Trophoblast cell (in vitro differentiated cells and primary cell): ENCODE data around the gene MYH9.

Experiments
- DNase-seq, 2 donors: peaks; one replicate each; pipeline ENCODE4 v3.0.0-alpha.2; 2016
- H2AFZ ChIP-seq: 2 replicates; pipeline ENCODE4 v1.6.1; 2013; ENCODE audit warnings: low read length, moderate library complexity, mild to moderate bottlenecking; ENCODE audit not compliant: insufficient read depth, poor library complexity
- H2AK5ac ChIP-seq: 2 replicates; pipeline ENCODE4 v1.6.1; 2013; ENCODE audit warnings: mild to moderate bottlenecking, low read length
- H2BK120ac ChIP-seq: 2 replicates; pipeline ENCODE4 v1.6.1; 2013; ENCODE audit warnings: low read length, mild to moderate bottlenecking, moderate library complexity; ENCODE audit not compliant: insufficient read depth, poor library complexity
- H2BK12ac ChIP-seq: 2 replicates; pipeline ENCODE4 v1.6.1; 2013; ENCODE audit warnings: mild to moderate bottlenecking, low read length, moderate library complexity
- H2BK5ac ChIP-seq: 2 replicates; pipeline ENCODE4 v1.6.1; 2013; ENCODE audit warnings: low read length, low read depth, moderate library complexity, mild to moderate bottlenecking; ENCODE audit not compliant: poor library complexity
- H3K14ac ChIP-seq: 2 replicates; pipeline ENCODE4 v1.6.1; 2013; ENCODE audit warnings: mild to moderate bottlenecking, low read length
- H3K18ac ChIP-seq: 2 replicates; pipeline ENCODE4 v1.6.1; 2013; ENCODE audit warnings: mild to moderate bottlenecking, low read length
- H3K23ac ChIP-seq: 2 replicates; pipeline ENCODE4 v1.6.1; 2013; ENCODE audit warnings: low read length
- H3K27ac ChIP-seq: 2 replicates; pipeline ENCODE4 v1.5.1; 2013; ENCODE audit warnings: low read depth, mild to moderate bottlenecking, inconsistent platforms, low read length, moderate library complexity
- H3K27me3 ChIP-seq: 2 replicates; pipeline ENCODE4 v1.6.1; 2013; ENCODE audit warnings: inconsistent platforms, mild to moderate bottlenecking, low read length, moderate library complexity; ENCODE audit not compliant: insufficient read depth
- H3K36me3 ChIP-seq, 2 experiments: 1 replicate in 1 of 2; 2 replicates in 1 of 2; pipeline ENCODE4 v1.6.1; 2013; ENCODE audit warnings: low read length in 2 of 2, mild to moderate bottlenecking in 2 of 2, moderate library complexity in 1 of 2; ENCODE audit not compliant: insufficient read depth in 2 of 2, control insufficient read depth in 1 of 2
- H3K4ac ChIP-seq: 2 replicates; pipeline ENCODE4 v1.6.1; 2013; ENCODE audit warnings: low read depth, mild to moderate bottlenecking, low read length, moderate library complexity
- H3K4me1 ChIP-seq, 2 experiments: 1 replicate in 1 of 2; 2 replicates in 1 of 2; pipeline ENCODE4 v1.6.1; 2013; ENCODE audit warnings: low read length in 2 of 2, mild to moderate bottlenecking in 2 of 2, moderate library complexity in 1 of 2; ENCODE audit not compliant: insufficient read depth in 2 of 2, control insufficient read depth in 1 of 2
- H3K4me2 ChIP-seq: 2 replicates; pipeline ENCODE4 v1.6.1; 2013; ENCODE audit warnings: inconsistent platforms, mild to moderate bottlenecking, low read length, moderate library complexity
- H3K4me3 ChIP-seq: 2 replicates; pipeline ENCODE4 v1.5.1; 2013; ENCODE audit warnings: mild to moderate bottlenecking, low read depth, low read length, inconsistent platforms
- H3K79me1 ChIP-seq: one replicate; pipeline ENCODE4 v1.6.1; 2013; ENCODE audit warnings: low read length
- H3K79me2 ChIP-seq: 2 replicates; pipeline ENCODE4 v1.6.1; 2013; ENCODE audit warnings: low read length, mild to moderate bottlenecking; ENCODE audit not compliant: control insufficient read depth, insufficient read depth, poor library complexity
- H3K9ac ChIP-seq: 2 replicates; pipeline ENCODE4 v1.6.1; 2013; ENCODE audit warnings: mild to moderate bottlenecking, low read length
- H3K9me3 ChIP-seq: 2 replicates; pipeline ENCODE4 v1.6.1; 2013; ENCODE audit warnings: low read depth, mild to moderate bottlenecking, control low read depth, inconsistent platforms, low read length; ENCODE audit not compliant: insufficient read depth
- H4K12ac ChIP-seq: 2 replicates; pipeline ENCODE4 v1.6.1; 2013; ENCODE audit warnings: low read depth, mild to moderate bottlenecking, low read length, moderate library complexity
- H4K8ac ChIP-seq: 2 replicates; pipeline ENCODE4 v1.6.1; 2013; ENCODE audit warnings: low read depth, mild to moderate bottlenecking, low read length, moderate library complexity
- H4K91ac ChIP-seq: one replicate; pipeline ENCODE4 v1.6.1; 2013; ENCODE audit warnings: low read depth, mild to moderate bottlenecking, low read length, moderate library complexity
- WGBS: extraction: QIAGEN DNeasy Blood & Tissue Kit; methylation state at CpG from one replicate; pipeline ENCODE4 v1.1.7; 2013; ENCODE audit warnings: missing lambda C conversion rate; ENCODE audit not compliant: insufficient read length, insufficient coverage; ENCODE audit errors: extremely low coverage; 5-methylcytosine and 5-hydroxymethylcytosine counted together

Gene MYH9

DNA sequence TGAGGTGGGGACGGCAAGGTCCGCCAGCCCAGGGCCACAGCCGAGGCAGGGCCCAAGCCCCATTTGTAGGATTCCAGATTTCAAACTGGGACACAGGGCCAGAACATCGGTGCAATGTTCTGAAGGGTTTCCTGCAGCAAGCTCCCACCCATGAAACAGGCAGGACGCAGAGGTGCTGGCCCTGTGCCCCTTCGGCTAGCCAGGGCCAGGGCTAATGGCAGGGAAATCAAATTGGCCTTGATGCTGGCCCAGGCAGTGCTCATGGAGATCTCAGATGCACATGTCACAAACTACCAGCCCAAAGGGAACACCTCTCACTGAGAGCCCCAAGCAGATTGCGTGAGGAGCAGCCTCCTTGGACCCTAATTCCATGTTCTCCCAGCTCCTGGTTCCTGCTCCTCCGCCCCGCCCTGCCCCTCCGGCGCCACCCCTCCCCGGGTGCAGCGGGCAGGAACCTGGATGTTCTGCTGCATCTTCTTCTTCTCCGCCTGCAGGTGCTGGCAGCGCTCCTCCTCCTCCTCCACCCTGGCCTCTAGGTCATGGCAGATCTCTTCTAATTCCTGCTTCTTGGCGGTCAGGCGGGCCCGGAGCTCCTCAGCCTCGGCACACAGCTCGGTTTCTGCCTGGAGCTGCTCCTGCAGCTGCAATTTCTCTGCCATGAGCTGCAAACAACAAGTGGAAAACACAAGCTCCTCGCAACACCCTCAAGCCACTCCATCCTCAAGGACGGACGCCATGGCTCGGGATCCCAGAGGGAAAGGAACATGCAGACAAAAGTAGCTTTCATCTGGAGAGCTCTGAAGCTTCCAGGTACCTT, 87.2 kb downstream of the MYH9 start:
- Histone ChIP-seq H3K4me2 (no peak overlapping the region), H3K18ac (no peak overlapping the region), H3K4me3 (no peak overlapping the region), H3K79me1 (no peaks in the 10 kb centered on the region), H4K12ac (no peak overlapping the region), H4K91ac (no peak overlapping the region), H2BK120ac (no peak overlapping the region), H2AK5ac (no peak overlapping the region), H3K4ac (no peak overlapping the region), H3K4me1 (no peaks in the 10 kb centered on the region), H2BK12ac (no peak overlapping the region), H3K9ac (no peak overlapping the region), H3K9me3 (peaks cover 1% of the 10 kb centered on the region), H3K27ac (no peak overlapping the region), H3K14ac (no peak overlapping the region), H3K79me2 (no peaks in the 10 kb centered on the region), H3K23ac (no peak overlapping the region), H2AFZ (no peak overlapping the region), H3K27me3 (no peaks in the 10 kb centered on the region), H2BK5ac (no peak overlapping the region), H4K8ac (no peak overlapping the region), H3K36me3 (peaks cover 87 to 95% of the 10 kb centered on the region in 2 experiments)
- no CpG with 5 or more reads among the region's 24 CpGs for WGBS
- no peak for DNase-seq

GRCh38 chr22:36299911-36300310, 87.9 kb downstream of the MYH9 start:
- no peaks in the 10 kb centered on the region for H3K79me1 ChIP-seq

GRCh38 chr22:36299295-36299694, 88.5 kb downstream of the MYH9 start:
- Histone ChIP-seq H3K79me2 (no peaks in the 10 kb centered on the region), H2BK5ac (no peak overlapping the region), H3K9ac (no peak overlapping the region), H3K27me3 (no peaks in the 10 kb centered on the region), H3K14ac (no peak overlapping the region), H4K8ac (no peak overlapping the region), H4K91ac (no peak overlapping the region), H3K18ac (no peak overlapping the region), H3K36me3 (peaks cover 87 to 95% of the 10 kb centered on the region in 2 experiments), H3K27ac (no peak overlapping the region), H2BK12ac (no peak overlapping the region), H3K4me3 (no peak overlapping the region), H3K4me1 (no peaks in the 10 kb centered on the region), H3K9me3 (peaks cover 1% of the 10 kb centered on the region), H3K23ac (no peak overlapping the region), H3K79me1 (no peaks in the 10 kb centered on the region), H4K12ac (no peak overlapping the region), H3K4ac (no peak overlapping the region), H2BK120ac (no peak overlapping the region), H2AK5ac (no peak overlapping the region), H2AFZ (no peak overlapping the region), H3K4me2 (no peak overlapping the region)
- no CpG with 5 or more reads among the region's 14 CpGs for WGBS
- no peak for DNase-seq

More at GRCh38 chr22:36299911-36300310, 87.9 kb downstream of the MYH9 start:
- H2BK12ac ChIP-seq: no peak overlapping the region
- H3K79me2 ChIP-seq: no peaks in the 10 kb centered on the region
- no peak overlapping the region for H3K9ac ChIP-seq
- H4K91ac ChIP-seq: no peak overlapping the region
- H2AFZ ChIP-seq: no peak overlapping the region
- no peak overlapping the region for H3K4me2 ChIP-seq
- DNase-seq: no peak
- no peak overlapping the region for H3K27ac ChIP-seq
- no peak overlapping the region for H2BK120ac ChIP-seq
- WGBS: no CpG with 5 or more reads among the region's 12 CpGs
- no peak overlapping the region for H3K4me3 ChIP-seq
- H3K23ac ChIP-seq: no peak overlapping the region
- H3K9me3 ChIP-seq: peaks cover 1% of the 10 kb centered on the region
- H3K14ac ChIP-seq: no peak overlapping the region
- H3K4me1 ChIP-seq: no peaks in the 10 kb centered on the region
- H4K12ac ChIP-seq: no peak overlapping the region
- no peak overlapping the region for H2BK5ac ChIP-seq
- H3K4ac ChIP-seq: no peak overlapping the region
- no peak overlapping the region for H3K18ac ChIP-seq
- H3K36me3 ChIP-seq: peaks cover 88 to 95% of the 10 kb centered on the region in 2 experiments
- H3K27me3 ChIP-seq: no peaks in the 10 kb centered on the region
- no peak overlapping the region for H2AK5ac ChIP-seq
- no peak overlapping the region for H4K8ac ChIP-seq

- no peak overlapping the region for H2AK5ac ChIP-seq
- H4K8ac ChIP-seq: no peak overlapping the region
- H3K14ac ChIP-seq: no peak overlapping the region
- no peak for DNase-seq
- no peak overlapping the region for H4K91ac ChIP-seq
- H3K4me2 ChIP-seq: no peak overlapping the region
- no peak overlapping the region for H3K23ac ChIP-seq
- H3K27ac ChIP-seq: no peak overlapping the region
- no peak overlapping the region for H3K18ac ChIP-seq
- no peaks in the 10 kb centered on the region for H3K27me3 ChIP-seq
- no peak overlapping the region for H2BK5ac ChIP-seq
- WGBS: no CpG with 5 or more reads among the region's 13 CpGs
- H3K36me3 ChIP-seq: peaks cover 88 to 95% of the 10 kb centered on the region in 2 experiments
- no peak overlapping the region for H2AFZ ChIP-seq
- no peak overlapping the region for H3K4ac ChIP-seq
- no peaks in the 10 kb centered on the region for H3K4me1 ChIP-seq
- no peak overlapping the region for H3K4me3 ChIP-seq
- no peak overlapping the region for H4K12ac ChIP-seq
- no peak overlapping the region for H2BK120ac ChIP-seq
- peaks cover 1% of the 10 kb centered on the region for H3K9me3 ChIP-seq
- H2BK12ac ChIP-seq: no peak overlapping the region
- no peak overlapping the region for H3K9ac ChIP-seq
- no peaks in the 10 kb centered on the region for H3K79me1 ChIP-seq
- no peaks in the 10 kb centered on the region for H3K79me2 ChIP-seq
Observed at GRCh38 chr22:36298601-36299000, 89.2 kb downstream of the MYH9 start.
